ENCODE data around the gene DDX42. TPM values are rescaled to one million over a fixed set of nuclear protein-coding genes. Genes with fewer than 3 reads are reported as not detected.
A peak's percentile ranks its signal among the peaks of the same experiment; 100 is the strongest.

Gene DDX42
- total RNA-seq, 4 donors from 2014 or later, result 27.1 to 88.5 (median 51.9) TPM

DNA sequence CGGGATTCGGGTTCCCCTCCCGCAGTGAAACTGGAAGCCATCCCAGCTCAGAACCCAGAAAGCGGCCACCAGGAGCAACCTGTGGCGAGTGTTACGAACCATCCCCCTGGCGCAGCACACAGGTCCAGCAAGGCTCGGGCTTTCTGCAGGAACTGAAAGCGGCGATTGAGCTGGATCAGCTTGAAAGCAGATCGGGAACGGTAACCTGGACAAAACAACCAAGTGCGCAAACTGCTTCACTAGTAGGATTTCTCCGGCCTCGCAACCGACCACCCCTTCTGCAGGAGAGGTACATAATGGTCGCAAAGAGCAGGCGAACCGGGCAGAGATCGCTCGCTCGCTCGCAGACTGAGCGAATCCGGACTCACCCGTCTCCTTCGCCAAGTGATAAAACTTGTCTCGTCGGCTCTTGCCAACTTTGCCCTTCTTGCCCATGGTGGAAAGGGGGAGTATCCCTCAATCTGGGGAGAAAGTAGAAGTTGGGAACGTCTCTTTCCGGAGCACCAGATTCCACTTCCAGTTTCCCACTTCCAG, 52.6 kb downstream of the DDX42 start:
- WGBS, 2 donors, result 1% methylated on average over 19 to 23 of the region's 31 CpGs
- Histone ChIP-seq H3K4me1 (peaks cover 19 to 56% (median 23%) of the 10 kb centered on the region in 3 donors), H3K9me3 (no peaks in the 10 kb centered on the region), H3K4me3 (peak overlapping the region; percentile 62 to 92 (median 79)), H3K27me3 (no peaks in the 10 kb centered on the region), H3K27ac (peak overlapping the region; percentile 89 to 96 (median 92)), H3K36me3 (peaks cover 39 to 73% (median 56%) of the 10 kb centered on the region in 3 donors)
- no peak for DNase-seq
- TF ChIP-seq, protein P1, sequence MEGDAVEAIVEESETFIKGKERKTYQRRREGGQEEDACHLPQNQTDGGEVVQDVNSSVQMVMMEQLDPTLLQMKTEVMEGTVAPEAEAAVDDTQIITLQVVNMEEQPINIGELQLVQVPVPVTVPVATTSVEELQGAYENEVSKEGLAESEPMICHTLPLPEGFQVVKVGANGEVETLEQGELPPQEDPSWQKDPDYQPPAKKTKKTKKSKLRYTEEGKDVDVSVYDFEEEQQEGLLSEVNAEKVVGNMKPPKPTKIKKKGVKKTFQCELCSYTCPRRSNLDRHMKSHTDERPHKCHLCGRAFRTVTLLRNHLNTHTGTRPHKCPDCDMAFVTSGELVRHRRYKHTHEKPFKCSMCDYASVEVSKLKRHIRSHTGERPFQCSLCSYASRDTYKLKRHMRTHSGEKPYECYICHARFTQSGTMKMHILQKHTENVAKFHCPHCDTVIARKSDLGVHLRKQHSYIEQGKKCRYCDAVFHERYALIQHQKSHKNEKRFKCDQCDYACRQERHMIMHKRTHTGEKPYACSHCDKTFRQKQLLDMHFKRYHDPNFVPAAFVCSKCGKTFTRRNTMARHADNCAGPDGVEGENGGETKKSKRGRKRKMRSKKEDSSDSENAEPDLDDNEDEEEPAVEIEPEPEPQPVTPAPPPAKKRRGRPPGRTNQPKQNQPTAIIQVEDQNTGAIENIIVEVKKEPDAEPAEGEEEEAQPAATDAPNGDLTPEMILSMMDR (IDR thresholded peaks at IDR 0.05), result peak in 1 of 6 experiments; percentile 4
- TF ChIP-seq POLR2A (IDR thresholded peaks at IDR 0.05), result no peak
- intact Hi-C loops (cut with DNase I), result no loop called here

DNA sequence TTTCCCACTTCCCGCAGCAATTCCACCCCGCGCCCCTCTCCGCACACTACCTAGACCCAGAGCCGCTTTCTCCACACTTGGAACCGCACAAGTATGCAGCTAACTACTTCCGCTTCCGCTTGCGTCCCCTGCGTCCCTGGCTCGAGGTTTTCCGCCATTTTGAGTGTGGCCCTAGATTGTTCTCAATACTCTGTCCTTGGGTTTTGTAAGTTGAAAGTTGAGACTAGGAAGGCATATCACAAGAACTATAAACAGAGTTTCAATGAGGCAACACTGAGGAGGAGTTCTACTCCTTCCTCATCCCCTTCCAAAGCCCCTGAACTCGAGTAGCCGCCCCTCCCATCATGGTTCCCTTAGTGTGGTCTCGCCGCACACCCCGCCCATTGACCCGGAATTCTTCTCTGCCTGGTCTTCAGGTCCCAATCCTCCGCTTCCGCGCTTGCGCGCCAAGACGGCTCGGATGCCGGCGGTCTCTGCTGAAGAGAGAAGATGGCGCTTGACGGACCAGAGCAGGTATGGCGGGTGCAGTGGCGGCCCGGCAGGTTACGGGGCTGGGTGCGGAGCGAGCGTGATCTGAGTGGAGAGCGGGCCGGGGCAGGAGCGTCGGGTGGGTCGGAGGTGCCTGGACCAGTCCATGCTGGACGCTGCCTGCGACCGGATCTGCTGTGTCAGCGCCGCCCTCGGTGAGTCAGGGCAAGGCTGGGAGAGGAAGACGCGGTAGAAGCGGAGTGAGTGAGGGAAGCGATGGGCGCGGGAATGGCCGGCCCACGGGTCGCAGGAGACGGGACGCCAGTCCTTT, 53.2 kb downstream of the DDX42 start, which contains the start of the genes FTSJ3 and PSMC5:
FTSJ3 (minus strand) TSS at position 662 of the 799 bp plus-strand sequence. CDS start 761 bp downstream, outside the sequence.
PSMC5 (plus strand) TSS at position 430 of the 799 bp plus-strand sequence; CDS start at position 490, 60 bp downstream.
- Histone ChIP-seq H3K4me1 (peaks cover 19 to 57% (median 23%) of the 10 kb centered on the region in 3 donors), H3K4me3 (peak within 1 kb of the TSS; percentile 62 to 92 (median 79)), H3K9me3 (no peaks in the 10 kb centered on the region), H3K36me3 (peaks cover 34 to 73% (median 56%) of the 10 kb centered on the region in 3 donors), H3K27me3 (no peaks in the 10 kb centered on the region), H3K27ac (peak within 1 kb of the TSS; percentile 89 to 96 (median 92))
- 0% methylated on average over 14 to 36 of the region's 58 CpGs for WGBS, 2 donors
- peak in 3 of 4 donors; percentile 67 to 87 (median 71) for TF ChIP-seq POLR2A (IDR thresholded peaks at IDR 0.05)
- TF ChIP-seq, protein P1 (IDR thresholded peaks at IDR 0.05), result peak; percentile 39 to 50 (median 43)
- intact Hi-C loops (cut with DNase I), result no loop called here
- peak; percentile 79 for DNase-seq

DNA sequence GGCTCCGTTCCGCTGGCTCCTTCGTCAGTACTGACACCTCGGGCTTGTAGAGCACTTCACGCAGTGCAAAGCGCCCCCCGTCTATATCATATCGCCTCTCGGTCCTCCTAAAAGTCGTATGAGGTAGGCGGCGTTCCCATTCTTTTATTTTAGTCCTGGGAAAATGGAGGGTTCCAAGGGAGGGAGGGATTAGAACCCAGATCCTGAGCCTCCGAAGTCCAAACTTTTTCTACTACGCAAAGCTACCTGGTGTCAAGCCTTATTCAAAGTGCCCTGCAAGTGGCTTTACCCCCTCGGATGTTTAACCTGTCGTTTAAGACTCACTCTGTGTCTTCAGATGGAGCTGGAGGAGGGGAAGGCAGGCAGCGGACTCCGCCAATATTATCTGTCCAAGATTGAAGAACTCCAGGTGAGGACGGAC, 53.8 kb downstream of the DDX42 start:
- H3K4me3 ChIP-seq, result peak overlapping the region; percentile 62 to 92 (median 79)
- intact Hi-C loops (cut with DNase I), result no loop called here
- peaks cover 19 to 57% (median 23%) of the 10 kb centered on the region in 3 donors for H3K4me1 ChIP-seq
- no peak for DNase-seq
- H3K9me3 ChIP-seq, result no peaks in the 10 kb centered on the region
- 0 to 5% methylated on average over 8 to 9 of the region's 19 CpGs for WGBS, 2 donors
- peaks cover 39 to 73% (median 56%) of the 10 kb centered on the region in 3 donors for H3K36me3 ChIP-seq
- no peaks in the 10 kb centered on the region for H3K27me3 ChIP-seq
- TF ChIP-seq POLR2A (IDR thresholded peaks at IDR 0.05), result no peak
- TF ChIP-seq, protein P1 (IDR thresholded peaks at IDR 0.05), result no peak
- peak overlapping the region; percentile 89 to 96 (median 92) for H3K27ac ChIP-seq

DNA sequence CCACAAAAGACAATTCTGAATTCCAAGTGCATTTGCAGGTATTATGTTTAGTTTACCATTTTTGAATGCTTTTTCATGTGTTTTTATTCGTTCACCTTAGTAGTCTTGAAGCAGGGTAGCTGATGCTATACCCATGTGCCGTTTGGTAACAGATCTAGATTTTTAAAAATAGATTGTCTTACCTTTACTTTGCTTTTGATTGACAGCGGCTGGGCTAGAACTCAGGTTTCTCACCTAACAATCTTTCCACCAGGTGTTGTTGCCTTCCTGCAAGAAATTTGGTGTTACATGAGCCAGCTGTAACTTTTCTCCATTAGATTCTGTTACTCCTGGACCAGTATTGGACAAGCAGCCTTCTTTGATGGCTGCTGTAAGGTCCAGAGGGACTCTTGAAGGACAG, 55.0 kb downstream of the DDX42 start:
- Histone ChIP-seq H3K27ac (peak overlapping the region in 1 of 4 donors; percentile 91), H3K4me3 (peak overlapping the region in 1 of 4 donors; percentile 84), H3K36me3 (peaks cover 48 to 73% (median 60%) of the 10 kb centered on the region in 3 donors), H3K4me1 (peaks cover 19 to 62% (median 23%) of the 10 kb centered on the region in 3 donors), H3K9me3 (no peaks in the 10 kb centered on the region), H3K27me3 (no peaks in the 10 kb centered on the region)
- TF ChIP-seq POLR2A (IDR thresholded peaks at IDR 0.05), result no peak
- DNase-seq, result no peak
- WGBS, 2 donors, result 83 to 87% methylated on average over 3 of the region's 3 CpGs
- intact Hi-C loops (cut with DNase I), result no loop called here

DNA sequence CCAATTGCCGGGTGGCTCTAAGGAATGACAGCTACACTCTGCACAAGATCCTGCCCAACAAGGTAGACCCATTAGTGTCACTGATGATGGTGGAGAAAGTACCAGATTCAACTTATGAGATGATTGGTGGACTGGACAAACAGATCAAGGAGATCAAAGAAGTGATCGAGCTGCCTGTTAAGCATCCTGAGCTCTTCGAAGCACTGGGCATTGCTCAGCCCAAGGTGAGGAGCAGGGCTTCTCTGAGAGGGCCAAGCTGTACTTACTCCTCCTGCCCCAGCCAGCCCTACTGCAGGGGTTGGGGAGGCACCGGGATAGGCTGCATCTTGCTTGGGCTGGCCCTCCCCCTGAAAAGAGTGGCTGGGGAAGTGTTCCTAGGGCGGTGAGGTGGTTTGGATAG, 56.3 kb downstream of the DDX42 start:
- no peak for DNase-seq
- WGBS, 2 donors, result 73 to 74% methylated on average over 2 to 5 of the region's 5 CpGs
- peaks cover 43 to 73% (median 59%) of the 10 kb centered on the region in 3 donors for H3K36me3 ChIP-seq
- peak overlapping the region in 1 of 4 donors; percentile 26 for H3K27ac ChIP-seq
- intact Hi-C loops (cut with DNase I), result no loop called here
- H3K27me3 ChIP-seq, result no peaks in the 10 kb centered on the region
- H3K4me1 ChIP-seq, result peaks cover 24 to 69% (median 32%) of the 10 kb centered on the region in 3 donors
- H3K9me3 ChIP-seq, result no peaks in the 10 kb centered on the region
- no peak overlapping the region for H3K4me3 ChIP-seq
- TF ChIP-seq POLR2A (IDR thresholded peaks at IDR 0.05), result no peak
- TF ChIP-seq, protein P1 (IDR thresholded peaks at IDR 0.05), result no peak

All from esophagus squamous epithelium (tissue), 5 donors.